DMS53 treated with DMSO at 0.1 percent for 48 hours (cell line): ENCODE results near the gene ALG9.

Source experiments
- DNase-seq: peaks from one replicate; lab custom pipeline; 2025; ENCODE audit not compliant: unreplicated experiment; lab: John Stamatoyannopoulos, UW

The ALG9 gene

GRCh38 chr11:111836162-111836561, 35.2 kb downstream of the ALG9 start:
- DNase-seq: no peak

GRCh38 chr11:111835665-111836064, 35.7 kb downstream of the ALG9 start:
- no peak for DNase-seq

- no peak for DNase-seq
Observed at GRCh38 chr11:111834432-111835163, 36.8 kb downstream of the ALG9 start.

GRCh38 chr11:111833524-111833923, 37.9 kb downstream of the ALG9 start:
- no peak for DNase-seq

- DNase-seq: no peak
Observed at GRCh38 chr11:111829185-111829968, 42.0 kb downstream of the ALG9 start.

- DNase-seq: no peak
Observed at GRCh38 chr11:111826322-111826950, 44.9 kb downstream of the ALG9 start.

- DNase-seq: no peak
Observed at GRCh38 chr11:111823629-111824028, 47.8 kb downstream of the ALG9 start.

- no peak for DNase-seq
Observed at GRCh38 chr11:111823131-111823530, 48.2 kb downstream of the ALG9 start.

- no peak for DNase-seq
Observed at GRCh38 chr11:111819829-111820237, 51.5 kb downstream of the ALG9 start.

GRCh38 chr11:111819161-111819828, 52.1 kb downstream of the ALG9 start:
- peak; percentile 49 for DNase-seq

GRCh38 chr11:111815489-111815888, 55.9 kb downstream of the ALG9 start:
- DNase-seq: no peak

- DNase-seq: no peak
Observed at GRCh38 chr11:111814557-111815320, 56.6 kb downstream of the ALG9 start.

- DNase-seq: no peak
Observed at GRCh38 chr11:111814106-111814505, 57.3 kb downstream of the ALG9 start.

- DNase-seq: no peak
Observed at GRCh38 chr11:111812211-111812610, 59.2 kb downstream of the ALG9 start.

GRCh38 chr11:111811445-111811844, 59.9 kb downstream of the ALG9 start:
- DNase-seq: no peak

- no peak for DNase-seq
Observed at GRCh38 chr11:111808834-111809233, 62.5 kb downstream of the ALG9 start.

GRCh38 chr11:111808063-111808588, 63.3 kb downstream of the ALG9 start:
- DNase-seq: no peak

- DNase-seq: no peak
Observed at GRCh38 chr11:111807076-111807475, 64.3 kb downstream of the ALG9 start.

- DNase-seq: no peak
Observed at GRCh38 chr11:111801135-111801534, 70.2 kb downstream of the ALG9 start.

- DNase-seq: no peak
Observed at GRCh38 chr11:111798279-111798678, 73.1 kb downstream of the ALG9 start.
